GM12878 (cell line): ENCODE data around the gene GAS2. TPM values are rescaled to one million over a fixed set of nuclear protein-coding genes. Genes with fewer than 3 reads are reported as not detected.
A peak's percentile ranks its signal among the peaks of the same experiment; 100 is the strongest.

Experiments
- ATAC-seq: fragments of 200-7000 bp; cut with Tn5 transposase; 3 replicates; pipeline ENCODE4 v1.9.1; 2020; ENCODE audit warnings: mild to moderate bottlenecking, moderate library complexity
- BruUV-seq: library from RNA; stranded (reverse); fragments of 400-500 nt; replicated peaks from 2 replicates; lab custom pipeline; 2021; lab: Mats Ljungman, UMichigan
- CTCF ChIA-PET: fragments of 300-600 bp; sonication (Branson Sonifier 250); formaldehyde crosslinking; extraction: SDS; loops from one replicate; lab custom pipeline; 2021; ENCODE audit warnings: inconsistent platforms; lab: Yijun Ruan, JAX
- POLR2A ChIA-PET: fragments of 350-600 bp; formaldehyde crosslinking; extraction: SDS; loops from one replicate; lab custom pipeline; 2021; ENCODE audit warnings: inconsistent platforms; lab: Charles Lee
- RAD21 ChIA-PET: fragments of 300-600 bp; sonication (Branson Sonifier 250); formaldehyde crosslinking; loops from one replicate; lab custom pipeline; 2023; ENCODE audit warnings: antibody characterized with exemption; ENCODE audit not compliant: unreplicated experiment; lab: Charles Lee
- SMC1A ChIA-PET: fragments of 300-600 bp; sonication (Branson Sonifier 250); formaldehyde crosslinking; loops from one replicate; lab custom pipeline; 2023; ENCODE audit not compliant: unreplicated experiment, uncharacterized antibody; lab: Charles Lee
- DNase-seq: peaks from one replicate; pipeline ENCODE4 v3.0.0-alpha.2; 2011; ENCODE audit warnings: low read depth, low spot score
- FAIRE-seq: peaks from 3 replicates; lab custom pipeline; 2011; peaks lifted over from hg19 to GRCh38; lab: Jason Lieb, UNC
- H2AFZ ChIP-seq: 2 replicates; pipeline ENCODE4 v1.6.0; 2011; ENCODE audit warnings: low read depth, low read length, control low read depth; ENCODE audit not compliant: control insufficient read depth
- H3K27ac ChIP-seq: 2 replicates; pipeline ENCODE4 v1.5.1; 2011; ENCODE audit warnings: control low read depth; ENCODE audit not compliant: control insufficient read depth, insufficient read depth
- H3K27me3 ChIP-seq, 2 experiments: replicated peaks in 1 of 2; 2 replicates each; pipeline versions ENCODE4 v1.6.0 to v1.6.1; 2011; ENCODE audit warnings: low read length in 1 of 2; ENCODE audit not compliant: control insufficient read depth in 2 of 2, insufficient read depth in 2 of 2
- H3K36me3 ChIP-seq, 2 experiments: 2 replicates each; pipeline ENCODE4 v1.5.1; 2011; ENCODE audit warnings: low read length in 1 of 2; ENCODE audit not compliant: control insufficient read depth in 2 of 2, insufficient read depth in 2 of 2
- H3K4me1 ChIP-seq: 2 replicates; pipeline ENCODE4 v1.6.1; 2011; ENCODE audit warnings: mild to moderate bottlenecking, low read length, moderate library complexity, mixed read lengths; ENCODE audit not compliant: control insufficient read depth, insufficient read depth
- H3K4me2 ChIP-seq: 2 replicates; pipeline ENCODE4 v1.6.0; 2011; ENCODE audit warnings: control low read depth; ENCODE audit not compliant: control insufficient read depth, insufficient read depth
- H3K4me3 ChIP-seq: fragments of 200-600 bp; sonication (generic); 2 replicates; pipeline ENCODE4 v1.5.1; 2016
- H3K79me2 ChIP-seq: 2 replicates; pipeline ENCODE4 v1.6.0; 2011; ENCODE audit warnings: low read length; ENCODE audit not compliant: control insufficient read depth, insufficient read depth
- H3K9ac ChIP-seq: 2 replicates; pipeline ENCODE4 v1.8.0; 2011; ENCODE audit warnings: low read length, control low read depth, mixed read lengths; ENCODE audit not compliant: control insufficient read depth, insufficient read depth
- H3K9me3 ChIP-seq: replicated peaks from 3 replicates; pipeline ENCODE4 v1.5.1; 2011; ENCODE audit warnings: mild to moderate bottlenecking, low read length; ENCODE audit not compliant: control insufficient read depth, insufficient read depth
- H4K20me1 ChIP-seq: 2 replicates; pipeline ENCODE4 v1.6.0; 2011; ENCODE audit not compliant: control insufficient read depth, insufficient read depth
- GABPA ChIP-seq: IDR thresholded peaks from 2 replicates; pipeline ENCODE4 v1.6.1; 2014; ENCODE audit warnings: antibody characterized with exemption, low read depth, mild to moderate bottlenecking, inconsistent platforms
- HCFC1 ChIP-seq: fragments of 150-350 bp; IDR thresholded peaks from 2 replicates; pipeline ENCODE4 v1.6.1; 2014; ENCODE audit warnings: low read length
- HDAC6 ChIP-seq: fragments of 200-600 bp; sonication (generic); IDR thresholded peaks from one replicate; pipeline ENCODE4 v1.8.0; 2017; ENCODE audit warnings: antibody characterized with exemption; ENCODE audit not compliant: unreplicated experiment
- NR2F1 ChIP-seq: fragments of 450-650 bp; conservative IDR thresholded peaks from 2 replicates; pipeline ENCODE4 v1.6.1; 2017; ENCODE audit warnings: mild to moderate bottlenecking
- PAX5 ChIP-seq: IDR thresholded peaks from 2 replicates; pipeline ENCODE4 v1.6.1; 2011; ENCODE audit warnings: low read depth, low read length, borderline replicate concordance
- PML ChIP-seq: IDR thresholded peaks from 2 replicates; pipeline ENCODE4 v1.6.1; 2012; ENCODE audit warnings: low read length, inconsistent platforms
- RCOR1 ChIP-seq: conservative IDR thresholded peaks from 2 replicates; pipeline ENCODE4 v1.6.1; 2012; ENCODE audit warnings: low read depth, low read length, improper control_type of control experiment
- ZZZ3 ChIP-seq: IDR thresholded peaks from 2 replicates; pipeline ENCODE4 v1.6.1; 2011; ENCODE audit warnings: low read depth; ENCODE audit not compliant: control insufficient read depth, insufficient read length
- WGBS: methylation state at CpG from one replicate; pipeline ENCODE4 v1.1.6; 2016; ENCODE audit warnings: low lambda C conversion rate; ENCODE audit not compliant: insufficient replicate concordance, insufficient coverage; ENCODE audit errors: missing lambda C conversion rate; 5-methylcytosine and 5-hydroxymethylcytosine counted together
- in situ Hi-C: fragments of 300-500 bp; cut with MboI; formaldehyde crosslinking; loops from 9 replicates; pipeline ENCODE4 v1.14.3; 2018; ENCODE audit warnings: mixed read lengths
- intact Hi-C: fragments of 100-400 bp; cut with micrococcal nuclease; formaldehyde crosslinking; loops from one replicate; pipeline ENCODE4 v1.14.2; 2022; ENCODE audit not compliant: unreplicated experiment
- polyA plus RNA-seq, 11 experiments: library from polyadenylated mRNA; depleted of rRNA in 4 of 11; unstranded in 6 of 11; stranded (reverse) in 5 of 11; fragments of >200 nt; fragmentation: Nextera tagmentation in 4 of 11; fragmentation: Illumina TruSeq in 1 of 11; extraction: Ambion mirVana in 4 of 11; extraction: Trizol in 1 of 11; gene quantifications; 1 replicate in 1 of 11; 2 replicates in 10 of 11; pipeline versions ENCODE4 v1.2.1 to v1.2.3, GENCODE V29; 2011 to 2016; ENCODE audit warnings: inconsistent platforms in 2 of 11, missing spikeins in 2 of 11, low read depth in 1 of 11
- total RNA-seq, 4 experiments: library from RNA; depleted of rRNA in 3 of 4; stranded (reverse); fragments of >200 nt in 3 of 4; fragmentation: Illumina TruSeq in 1 of 4; extraction: Trizol in 1 of 4; gene quantifications; 2 replicates each; pipeline versions ENCODE4 v1.2.1 to v1.2.3, GENCODE V29; 2013 to 2021
- TF ChIP-seq, protein P1 (sequence below): fragments of 450-650 bp; formaldehyde crosslinking; IDR thresholded peaks from 2 replicates; pipeline ENCODE4 v1.4.0; 2020; ENCODE audit warnings: mild to moderate bottlenecking, moderate library complexity
- TF ChIP-seq, protein P2 (sequence below): fragments of 450-650 bp; IDR thresholded peaks from 2 replicates; pipeline ENCODE4 v1.6.1; 2017; ENCODE audit warnings: low read depth, mild to moderate bottlenecking, moderate library complexity
- TF ChIP-seq, protein P3 (sequence below): IDR thresholded peaks from 2 replicates; pipeline ENCODE4 v1.6.1; 2012; ENCODE audit warnings: low read length, inconsistent platforms
- TF ChIP-seq, protein P4 (sequence below): IDR thresholded peaks from 2 replicates; pipeline ENCODE4 v1.6.1; 2012; ENCODE audit warnings: low read depth, low read length, improper control_type of control experiment
- TF ChIP-seq, protein P5 (sequence below): fragments of 450-650 bp; IDR thresholded peaks from 2 replicates; pipeline ENCODE4 v1.6.1; 2014; ENCODE audit warnings: mild to moderate bottlenecking

GAS2 gene
- total and polyA plus RNA-seq, 10 of the 15 experiments (the other 5 are each of a cell fraction or from before 2014, with no cell fraction given) = 16.4 to 81.4 (median 26.2) TPM

DNA sequence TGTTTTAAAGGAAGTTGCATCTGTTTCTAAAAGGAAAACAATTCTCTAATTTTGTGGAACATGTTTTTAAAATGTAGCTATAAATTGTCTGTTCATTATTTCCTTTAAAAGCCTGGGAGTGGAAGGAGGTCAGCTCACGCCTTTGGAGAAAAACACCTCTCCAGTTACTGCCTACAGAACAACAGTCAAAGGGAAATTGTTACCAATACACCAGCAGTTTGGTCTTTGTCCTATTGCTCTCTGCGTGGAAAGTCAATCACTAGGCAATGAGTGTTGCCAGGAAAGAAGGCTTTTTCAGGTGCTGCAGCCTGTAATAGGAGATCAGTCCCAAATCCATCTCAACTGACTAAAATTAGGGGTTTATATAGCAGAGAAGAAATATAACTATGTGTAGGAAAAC is 141.0 kb downstream of the GAS2 start (continued):
- TF ChIP-seq, protein P1, sequence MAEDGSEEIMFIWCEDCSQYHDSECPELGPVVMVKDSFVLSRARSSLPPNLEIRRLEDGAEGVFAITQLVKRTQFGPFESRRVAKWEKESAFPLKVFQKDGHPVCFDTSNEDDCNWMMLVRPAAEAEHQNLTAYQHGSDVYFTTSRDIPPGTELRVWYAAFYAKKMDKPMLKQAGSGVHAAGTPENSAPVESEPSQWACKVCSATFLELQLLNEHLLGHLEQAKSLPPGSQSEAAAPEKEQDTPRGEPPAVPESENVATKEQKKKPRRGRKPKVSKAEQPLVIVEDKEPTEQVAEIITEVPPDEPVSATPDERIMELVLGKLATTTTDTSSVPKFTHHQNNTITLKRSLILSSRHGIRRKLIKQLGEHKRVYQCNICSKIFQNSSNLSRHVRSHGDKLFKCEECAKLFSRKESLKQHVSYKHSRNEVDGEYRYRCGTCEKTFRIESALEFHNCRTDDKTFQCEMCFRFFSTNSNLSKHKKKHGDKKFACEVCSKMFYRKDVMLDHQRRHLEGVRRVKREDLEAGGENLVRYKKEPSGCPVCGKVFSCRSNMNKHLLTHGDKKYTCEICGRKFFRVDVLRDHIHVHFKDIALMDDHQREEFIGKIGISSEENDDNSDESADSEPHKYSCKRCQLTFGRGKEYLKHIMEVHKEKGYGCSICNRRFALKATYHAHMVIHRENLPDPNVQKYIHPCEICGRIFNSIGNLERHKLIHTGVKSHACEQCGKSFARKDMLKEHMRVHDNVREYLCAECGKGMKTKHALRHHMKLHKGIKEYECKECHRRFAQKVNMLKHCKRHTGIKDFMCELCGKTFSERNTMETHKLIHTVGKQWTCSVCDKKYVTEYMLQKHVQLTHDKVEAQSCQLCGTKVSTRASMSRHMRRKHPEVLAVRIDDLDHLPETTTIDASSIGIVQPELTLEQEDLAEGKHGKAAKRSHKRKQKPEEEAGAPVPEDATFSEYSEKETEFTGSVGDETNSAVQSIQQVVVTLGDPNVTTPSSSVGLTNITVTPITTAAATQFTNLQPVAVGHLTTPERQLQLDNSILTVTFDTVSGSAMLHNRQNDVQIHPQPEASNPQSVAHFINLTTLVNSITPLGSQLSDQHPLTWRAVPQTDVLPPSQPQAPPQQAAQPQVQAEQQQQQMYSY (CRISPR knock-in tag) = no peak

DNA sequence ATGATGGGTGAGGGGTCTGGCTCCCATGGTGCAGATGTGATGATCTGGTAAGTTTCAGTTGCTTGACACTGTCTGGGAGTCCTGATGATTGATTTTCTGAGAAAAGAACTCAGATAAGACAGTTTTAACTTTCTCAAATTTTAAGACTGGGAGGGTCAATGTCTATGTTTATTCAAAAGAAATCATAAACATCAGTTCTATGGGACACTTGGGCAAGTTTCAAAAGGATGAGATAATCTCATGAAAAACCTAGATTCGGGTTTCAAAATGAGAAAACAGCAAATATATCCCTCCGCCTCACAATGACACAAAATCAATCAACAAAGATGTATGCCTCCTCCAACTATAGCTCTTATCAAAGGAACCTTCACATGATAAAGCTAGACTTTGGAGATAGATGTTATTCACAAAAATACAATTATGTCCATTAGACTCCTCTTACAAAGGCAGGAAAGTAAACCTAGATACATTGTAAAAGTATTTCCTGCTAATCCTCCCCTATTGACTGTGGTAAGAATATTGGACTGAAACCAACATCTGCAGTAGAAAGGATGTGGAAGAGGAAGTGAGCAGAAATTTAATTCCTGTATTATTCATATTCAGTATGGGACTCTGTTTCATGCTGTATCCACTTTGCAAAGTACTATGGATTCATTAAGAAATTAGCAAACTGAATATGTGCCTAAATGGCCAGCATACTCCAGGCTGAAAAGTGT is 141.6 kb downstream of the GAS2 start:
- no peak for FAIRE-seq
- WGBS = 63% methylated on average over 2 of the region's 2 CpGs
- H3K27ac ChIP-seq = peak overlapping the region; percentile 45; the same call in 1 of the 2 replicates
- no peak for TF ChIP-seq PML
- TF ChIP-seq HDAC6 = no peak
- TF ChIP-seq, protein P2, sequence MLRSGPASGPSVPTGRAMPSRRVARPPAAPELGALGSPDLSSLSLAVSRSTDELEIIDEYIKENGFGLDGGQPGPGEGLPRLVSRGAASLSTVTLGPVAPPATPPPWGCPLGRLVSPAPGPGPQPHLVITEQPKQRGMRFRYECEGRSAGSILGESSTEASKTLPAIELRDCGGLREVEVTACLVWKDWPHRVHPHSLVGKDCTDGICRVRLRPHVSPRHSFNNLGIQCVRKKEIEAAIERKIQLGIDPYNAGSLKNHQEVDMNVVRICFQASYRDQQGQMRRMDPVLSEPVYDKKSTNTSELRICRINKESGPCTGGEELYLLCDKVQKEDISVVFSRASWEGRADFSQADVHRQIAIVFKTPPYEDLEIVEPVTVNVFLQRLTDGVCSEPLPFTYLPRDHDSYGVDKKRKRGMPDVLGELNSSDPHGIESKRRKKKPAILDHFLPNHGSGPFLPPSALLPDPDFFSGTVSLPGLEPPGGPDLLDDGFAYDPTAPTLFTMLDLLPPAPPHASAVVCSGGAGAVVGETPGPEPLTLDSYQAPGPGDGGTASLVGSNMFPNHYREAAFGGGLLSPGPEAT = no peak
- TF ChIP-seq, protein P3, sequence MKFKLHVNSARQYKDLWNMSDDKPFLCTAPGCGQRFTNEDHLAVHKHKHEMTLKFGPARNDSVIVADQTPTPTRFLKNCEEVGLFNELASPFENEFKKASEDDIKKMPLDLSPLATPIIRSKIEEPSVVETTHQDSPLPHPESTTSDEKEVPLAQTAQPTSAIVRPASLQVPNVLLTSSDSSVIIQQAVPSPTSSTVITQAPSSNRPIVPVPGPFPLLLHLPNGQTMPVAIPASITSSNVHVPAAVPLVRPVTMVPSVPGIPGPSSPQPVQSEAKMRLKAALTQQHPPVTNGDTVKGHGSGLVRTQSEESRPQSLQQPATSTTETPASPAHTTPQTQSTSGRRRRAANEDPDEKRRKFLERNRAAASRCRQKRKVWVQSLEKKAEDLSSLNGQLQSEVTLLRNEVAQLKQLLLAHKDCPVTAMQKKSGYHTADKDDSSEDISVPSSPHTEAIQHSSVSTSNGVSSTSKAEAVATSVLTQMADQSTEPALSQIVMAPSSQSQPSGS = peak; percentile 79
- TF ChIP-seq HCFC1 = no peak
- TF ChIP-seq ZZZ3 = no peak
- no peak for TF ChIP-seq GABPA
- TF ChIP-seq, protein P4, sequence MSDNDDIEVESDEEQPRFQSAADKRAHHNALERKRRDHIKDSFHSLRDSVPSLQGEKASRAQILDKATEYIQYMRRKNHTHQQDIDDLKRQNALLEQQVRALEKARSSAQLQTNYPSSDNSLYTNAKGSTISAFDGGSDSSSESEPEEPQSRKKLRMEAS = no peak
- TF ChIP-seq RCOR1 = no peak
- TF ChIP-seq, protein P5, sequence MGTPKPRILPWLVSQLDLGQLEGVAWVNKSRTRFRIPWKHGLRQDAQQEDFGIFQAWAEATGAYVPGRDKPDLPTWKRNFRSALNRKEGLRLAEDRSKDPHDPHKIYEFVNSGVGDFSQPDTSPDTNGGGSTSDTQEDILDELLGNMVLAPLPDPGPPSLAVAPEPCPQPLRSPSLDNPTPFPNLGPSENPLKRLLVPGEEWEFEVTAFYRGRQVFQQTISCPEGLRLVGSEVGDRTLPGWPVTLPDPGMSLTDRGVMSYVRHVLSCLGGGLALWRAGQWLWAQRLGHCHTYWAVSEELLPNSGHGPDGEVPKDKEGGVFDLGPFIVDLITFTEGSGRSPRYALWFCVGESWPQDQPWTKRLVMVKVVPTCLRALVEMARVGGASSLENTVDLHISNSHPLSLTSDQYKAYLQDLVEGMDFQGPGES = no peak
- TF ChIP-seq NR2F1 = no peak
- TF ChIP-seq PAX5 = no peak

More for the DNA sequence above, 141.6 kb downstream of the GAS2 start:
- no peaks in the 10 kb centered on the region for H3K79me2 ChIP-seq
- ChIA-PET RAD21 (interaction anchor here (1.1 kb wide), 1 partner anchor 20 kb away, joined by 4 read pairs; no protein-coding TSS in a partner anchor), POLR2A (no interaction called here), SMC1A (interaction anchor here (0.6 to 1.6 kb wide), 2 partner anchors 16 to 150 kb away, joined by 3 read pairs; no protein-coding TSS in a partner anchor), CTCF (interaction anchor here (1.1 to 1.5 kb wide), 2 partner anchors 20 to 21 kb away, joined by 3 read pairs; partner anchors contain the start of gene SVIP)
- H3K9ac ChIP-seq = no peak overlapping the region
- H3K4me3 ChIP-seq = no peak overlapping the region
- H3K27me3 ChIP-seq = no peaks in the 10 kb centered on the region
- H3K4me2 ChIP-seq = peak overlapping the region; percentile 22; the same call in 1 of the 2 replicates
- no peaks in the 10 kb centered on the region for H4K20me1 ChIP-seq
- ATAC-seq (peak; percentile 93), DNase-seq (peak; percentile 13)
- H2AFZ ChIP-seq = no peak overlapping the region; the same call in 1 of the 2 replicates
- H3K4me1 ChIP-seq = peaks cover 5% of the 10 kb centered on the region; the same call in 1 of the 2 replicates
- H3K9me3 ChIP-seq = peaks cover 6% of the 10 kb centered on the region
- in situ Hi-C loops = no loop called here
- intact Hi-C loops = no loop called here
- no peaks in the 10 kb centered on the region; a peak in 1 of 4 replicates for H3K36me3 ChIP-seq
- no TSS peak for BruUV-seq
